IMR-90 (cell line): ENCODE data around the gene EPHB1. TPM values are rescaled to one million over a fixed set of nuclear protein-coding genes. Genes with fewer than 3 reads are reported as not detected.

ENCODE experiments used
- ATAC-seq: fragments of 200-7000 bp; cut with Tn5 transposase; 2 replicates; pipeline ENCODE4 v1.9.1; 2020; ENCODE audit warnings: low read depth, mild to moderate bottlenecking, moderate library complexity
- BruUV-seq: library from RNA; stranded (reverse); fragments of 400-500 nt; replicated peaks from 2 replicates; lab custom pipeline; 2021; lab: Mats Ljungman, UMichigan
- CTCF ChIA-PET: fragments of 300-600 bp; formaldehyde crosslinking; extraction: SDS; loops from one replicate; lab custom pipeline; 2021; ENCODE audit warnings: antibody characterized with exemption; lab: Yijun Ruan, JAX
- POLR2A ChIA-PET: fragments of 300-600 bp; sonication (Branson Sonifier 250); formaldehyde crosslinking; loops from one replicate; lab custom pipeline; 2022; ENCODE audit warnings: antibody characterized with exemption; ENCODE audit not compliant: unreplicated experiment; lab: Charles Lee
- DNase-seq: peaks from one replicate; pipeline ENCODE4 v3.0.0; 2013
- H2AFZ ChIP-seq: replicated peaks from 2 replicates; pipeline ENCODE3; 2013; ENCODE audit warnings: low read length, mild to moderate bottlenecking; ENCODE audit not compliant: poor library complexity
- H2AK5ac ChIP-seq: 2 replicates; pipeline ENCODE4 v1.6.1; 2013; ENCODE audit warnings: low read depth, low read length, inconsistent platforms
- H2AK9ac ChIP-seq: replicated peaks from 2 replicates; pipeline ENCODE3; 2013; ENCODE audit warnings: mild to moderate bottlenecking, low read depth, low read length, moderate library complexity; ENCODE audit not compliant: poor library complexity
- H2BK120ac ChIP-seq: 2 replicates; pipeline ENCODE4 v1.6.1; 2013; ENCODE audit warnings: low read depth, low read length, inconsistent platforms
- H2BK15ac ChIP-seq: 3 replicates; pipeline ENCODE4 v1.6.1; 2013; ENCODE audit warnings: low read depth, low read length, inconsistent platforms
- H2BK20ac ChIP-seq: 2 replicates; pipeline ENCODE4 v1.6.1; 2013; ENCODE audit warnings: low read depth, mild to moderate bottlenecking, inconsistent platforms, low read length, moderate library complexity
- H2BK5ac ChIP-seq: 2 replicates; pipeline ENCODE4 v1.6.1; 2013; ENCODE audit warnings: mild to moderate bottlenecking, low read depth, low read length, inconsistent platforms; ENCODE audit not compliant: poor library complexity, severe bottlenecking
- H3K14ac ChIP-seq: replicated peaks from 2 replicates; pipeline ENCODE4 v1.6.1; 2013; ENCODE audit warnings: low read depth, low read length, inconsistent platforms
- H3K18ac ChIP-seq: 2 replicates; pipeline ENCODE4 v1.6.1; 2013; ENCODE audit warnings: low read depth, low read length, control low read depth
- H3K23ac ChIP-seq: 2 replicates; pipeline ENCODE4 v1.6.1; 2013; ENCODE audit warnings: low read depth, low read length, inconsistent platforms
- H3K27ac ChIP-seq: 2 replicates; pipeline ENCODE4 v1.5.1; 2013; ENCODE audit warnings: mild to moderate bottlenecking, control low read depth, low read length; ENCODE audit not compliant: insufficient read depth
- H3K27me3 ChIP-seq: 2 replicates; pipeline ENCODE4 v1.6.1; 2013; ENCODE audit warnings: low read length; ENCODE audit not compliant: control insufficient read depth, insufficient read depth
- H3K36me3 ChIP-seq: 2 replicates; pipeline ENCODE4 v1.6.1; 2013; ENCODE audit warnings: low read length, mixed read lengths; ENCODE audit not compliant: control insufficient read depth, insufficient read depth
- H3K4ac ChIP-seq: 2 replicates; pipeline ENCODE4 v1.6.1; 2013; ENCODE audit warnings: low read depth, low read length, inconsistent platforms
- H3K4me1 ChIP-seq: 2 replicates; pipeline ENCODE4 v1.6.1; 2013; ENCODE audit warnings: low read length, mixed read lengths; ENCODE audit not compliant: control insufficient read depth, insufficient read depth
- H3K4me2 ChIP-seq: 2 replicates; pipeline ENCODE4 v1.6.1; 2013; ENCODE audit warnings: low read depth, mild to moderate bottlenecking, control low read depth, low read length, moderate library complexity
- H3K4me3 ChIP-seq: 2 replicates; pipeline ENCODE4 v1.5.1; 2013; ENCODE audit warnings: low read depth, mild to moderate bottlenecking, control low read depth, low read length, moderate library complexity; ENCODE audit not compliant: insufficient read depth
- H3K56ac ChIP-seq: 2 replicates; pipeline ENCODE4 v1.6.1; 2013; ENCODE audit warnings: low read length, inconsistent platforms; ENCODE audit not compliant: insufficient read depth; ENCODE audit errors: extremely low read depth
- H3K79me1 ChIP-seq, 2 experiments: 2 replicates each; pipeline ENCODE4 v1.6.1; 2013; ENCODE audit warnings: low read length in 2 of 2, inconsistent platforms in 1 of 2, low read depth in 1 of 2
- H3K9ac ChIP-seq: 2 replicates; pipeline ENCODE4 v1.6.1; 2013; ENCODE audit warnings: low read depth, low read length, control low read depth
- H3K9me1 ChIP-seq: 2 replicates; pipeline ENCODE4 v1.6.1; 2013; ENCODE audit warnings: low read length, inconsistent platforms; ENCODE audit not compliant: insufficient read depth
- H3K9me3 ChIP-seq: 2 replicates; pipeline ENCODE4 v1.6.1; 2013; ENCODE audit warnings: low read length; ENCODE audit not compliant: control insufficient read depth, insufficient read depth
- H4K20me1 ChIP-seq: 2 replicates; pipeline ENCODE4 v1.6.1; 2013; ENCODE audit warnings: low read length, inconsistent platforms; ENCODE audit not compliant: insufficient read depth
- H4K5ac ChIP-seq: 2 replicates; pipeline ENCODE4 v1.6.1; 2013; ENCODE audit warnings: mild to moderate bottlenecking, low read depth, low read length, control low read depth
- H4K8ac ChIP-seq, 2 experiments: 2 replicates each; pipeline ENCODE4 v1.6.1; 2013; ENCODE audit warnings: low read depth in 2 of 2, low read length in 2 of 2, control low read depth in 1 of 2, inconsistent platforms in 1 of 2
- H4K91ac ChIP-seq: 2 replicates; pipeline ENCODE4 v1.6.1; 2013; ENCODE audit warnings: low read depth, low read length, inconsistent platforms; ENCODE audit not compliant: insufficient read depth
- BHLHE40 ChIP-seq: fragments of 150-350 bp; IDR thresholded peaks from 2 replicates; pipeline ENCODE4 v1.6.1; 2016; ENCODE audit warnings: mild to moderate bottlenecking, low read depth, low read length
- CEBPB ChIP-seq: IDR thresholded peaks from 2 replicates; pipeline ENCODE4 v1.6.1; 2012; ENCODE audit warnings: low read depth, low read length, improper control_type of control experiment
- CHD1 ChIP-seq: IDR thresholded peaks from 2 replicates; pipeline ENCODE4 v1.6.1; 2012; ENCODE audit warnings: low read depth, low read length, improper control_type of control experiment
- FOS ChIP-seq: fragments of 150-350 bp; IDR thresholded peaks from 2 replicates; pipeline ENCODE4 v1.6.1; 2016; ENCODE audit warnings: low read depth, low read length
- MAFK ChIP-seq: IDR thresholded peaks from 2 replicates; pipeline ENCODE4 v1.6.1; 2012; ENCODE audit warnings: low read depth, low read length, improper control_type of control experiment
- MAZ ChIP-seq: IDR thresholded peaks from 2 replicates; pipeline ENCODE4 v1.6.1; 2012; ENCODE audit warnings: low read depth, mild to moderate bottlenecking, low read length, improper control_type of control experiment, moderate library complexity, borderline replicate concordance
- MXI1 ChIP-seq: IDR thresholded peaks from 2 replicates; pipeline ENCODE4 v1.6.1; 2012; ENCODE audit warnings: low read depth, mild to moderate bottlenecking, low read length, moderate library complexity, borderline replicate concordance
- NFE2L2 ChIP-seq: fragments of 150-350 bp; IDR thresholded peaks from 2 replicates; pipeline ENCODE4 v1.6.1; 2016; ENCODE audit warnings: low read depth, mild to moderate bottlenecking, low read length
- POLR2A ChIP-seq: IDR thresholded peaks from 2 replicates; pipeline ENCODE4 v1.6.1; 2012; ENCODE audit warnings: mild to moderate bottlenecking, low read depth, low read length
- RAD21 ChIP-seq: IDR thresholded peaks from 2 replicates; pipeline ENCODE4 v1.6.1; 2012; ENCODE audit warnings: low read length, improper control_type of control experiment
- RCOR1 ChIP-seq: IDR thresholded peaks from 2 replicates; pipeline ENCODE4 v1.6.1; 2012; ENCODE audit warnings: mild to moderate bottlenecking, low read length, improper control_type of control experiment; ENCODE audit not compliant: insufficient replicate concordance
- RFX5 ChIP-seq: IDR thresholded peaks from 2 replicates; pipeline ENCODE4 v1.8.0; 2012; ENCODE audit warnings: low read depth, mild to moderate bottlenecking, low read length, moderate library complexity
- SMC3 ChIP-seq: fragments of 150-350 bp; IDR thresholded peaks from 2 replicates; pipeline ENCODE4 v1.6.1; 2016; ENCODE audit warnings: low read depth, mild to moderate bottlenecking, antibody characterized with exemption, low read length, moderate library complexity
- USF2 ChIP-seq: fragments of 150-350 bp; IDR thresholded peaks from 2 replicates; pipeline ENCODE4 v1.6.1; 2017; ENCODE audit warnings: mild to moderate bottlenecking, antibody characterized with exemption, low read length, low read depth
- WGBS, 2 experiments: methylation state at CpG; one replicate each; pipeline versions ENCODE4 v1.1.5 to v1.1.7; 2013; ENCODE audit warnings: missing lambda C conversion rate in 2 of 2; ENCODE audit not compliant: insufficient read length in 1 of 2; ENCODE audit errors: extremely low coverage in 2 of 2; 5-methylcytosine and 5-hydroxymethylcytosine counted together
- dilution Hi-C: fragments of 300-500 bp; cut with HindIII; formaldehyde crosslinking; loops from one replicate; pipeline ENCODE4 v1.14.3; 2018; ENCODE audit warnings: low sequenced_read_pairs; ENCODE audit not compliant: unreplicated experiment
- in situ Hi-C: fragments of 300-500 bp; cut with MboI; formaldehyde crosslinking; loops from 3 replicates; pipeline ENCODE4 v1.14.3; 2019; ENCODE audit warnings: low sequenced_read_pairs, inconsistent platforms, mixed read lengths
- intact Hi-C: fragments of 100-400 bp; cut with micrococcal nuclease; formaldehyde crosslinking; loops from 2 replicates; pipeline ENCODE4 v1.10.0; 2022
- polyA plus RNA-seq, 3 experiments: library from polyadenylated mRNA; depleted of rRNA; stranded (reverse); fragments of >200 nt; gene quantifications; 2 replicates each; pipeline ENCODE4 v1.2.3, GENCODE V29; 2012; ENCODE audit warnings: low replicate concordance in 1 of 3
- total RNA-seq: library from RNA; depleted of rRNA; stranded (reverse); fragments of >200 nt; gene quantifications from 2 replicates; pipeline ENCODE4 v1.2.3, GENCODE V29; 2012
- TF ChIP-seq, protein P1 (sequence below): fragments of 150-350 bp; IDR thresholded peaks from 2 replicates; pipeline ENCODE4 v1.6.1; 2016; ENCODE audit warnings: low read depth, mild to moderate bottlenecking, low read length, moderate library complexity, borderline replicate concordance
- TF ChIP-seq, protein P2 (sequence below): conservative IDR thresholded peaks from 2 replicates; pipeline ENCODE4 v1.5.1; 2012; ENCODE audit warnings: mild to moderate bottlenecking, low read depth, low read length, improper control_type of control experiment

The EPHB1 gene
- total and polyA plus RNA-seq, 2 of the 4 experiments (the other 2 are of a cell fraction), result 0.17 to 0.36 TPM

DNA sequence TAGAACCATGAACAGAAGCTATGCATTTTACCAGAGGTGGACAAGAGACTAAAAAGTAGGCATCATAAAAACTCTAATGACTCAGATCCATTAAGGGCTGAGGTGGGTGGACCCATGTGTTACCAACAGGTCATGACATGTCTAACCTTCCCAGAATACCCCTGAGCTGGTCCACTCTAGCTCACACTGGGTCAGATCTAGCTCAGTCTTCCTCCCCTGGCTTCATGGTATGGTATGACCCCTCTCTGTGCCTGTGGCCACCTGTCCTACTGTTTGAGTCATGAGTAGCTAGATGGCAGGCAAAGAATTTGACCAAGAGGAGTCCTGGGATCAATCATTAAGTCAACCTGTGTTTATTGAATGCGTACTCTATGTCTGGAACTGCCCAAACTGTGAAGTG lies 340.4 kb downstream of the EPHB1 start:
- no peak overlapping the region for H2AK9ac ChIP-seq
- POLR2A ChIA-PET, result no interaction called here
- no TSS peak for BruUV-seq
- no peak overlapping the region for H3K18ac ChIP-seq
- no peak overlapping the region for H3K4me3 ChIP-seq
- H2BK15ac ChIP-seq, result no peak overlapping the region
- H4K20me1 ChIP-seq, result no peaks in the 10 kb centered on the region
- no peak overlapping the region for H2AK5ac ChIP-seq
- H2AFZ ChIP-seq, result no peak overlapping the region
- CTCF ChIA-PET, result interaction anchor here (0.6 kb wide), 1 partner anchor 10 kb away, joined by 3 read pairs; no protein-coding TSS in a partner anchor
- in situ Hi-C loops (no loop called here), dilution Hi-C loops (no loop called here), intact Hi-C loops (no loop called here)
- no peak overlapping the region for H3K9ac ChIP-seq
- H3K23ac ChIP-seq, result no peak overlapping the region
- no peaks in the 10 kb centered on the region for H3K9me1 ChIP-seq
- H3K4me1 ChIP-seq, result no peaks in the 10 kb centered on the region
- no CpG with 5 or more reads among the region's 1 CpG for WGBS, 2 experiments
- no peak overlapping the region for H4K5ac ChIP-seq
- H3K14ac ChIP-seq, result no peak overlapping the region
- no peak overlapping the region for H3K4me2 ChIP-seq
- no peak overlapping the region for H3K4ac ChIP-seq
- no peak overlapping the region for H3K56ac ChIP-seq
- no peak for DNase-seq
- peaks cover 3% of the 10 kb centered on the region; the same call in 1 of the 2 replicates for H3K9me3 ChIP-seq
- no peak for ATAC-seq
- H3K79me1 ChIP-seq, result no peaks in the 10 kb centered on the region
- H4K8ac ChIP-seq, result no peak overlapping the region
- no peak overlapping the region for H2BK120ac ChIP-seq
- no peak overlapping the region for H4K91ac ChIP-seq
- H3K36me3 ChIP-seq, result no peaks in the 10 kb centered on the region
- H2BK5ac ChIP-seq, result no peak overlapping the region
- TF ChIP-seq SMC3 (no peak), BHLHE40 (no peak), CHD1 (no peak), FOS (no peak), RCOR1 (no peak), RFX5 (no peak), USF2 (no peak), POLR2A (no peak), CEBPB (no peak), MAFK (no peak), RAD21 (no peak), MAZ (no peak), NFE2L2 (no peak), MXI1 (no peak)
- TF ChIP-seq, protein P1, sequence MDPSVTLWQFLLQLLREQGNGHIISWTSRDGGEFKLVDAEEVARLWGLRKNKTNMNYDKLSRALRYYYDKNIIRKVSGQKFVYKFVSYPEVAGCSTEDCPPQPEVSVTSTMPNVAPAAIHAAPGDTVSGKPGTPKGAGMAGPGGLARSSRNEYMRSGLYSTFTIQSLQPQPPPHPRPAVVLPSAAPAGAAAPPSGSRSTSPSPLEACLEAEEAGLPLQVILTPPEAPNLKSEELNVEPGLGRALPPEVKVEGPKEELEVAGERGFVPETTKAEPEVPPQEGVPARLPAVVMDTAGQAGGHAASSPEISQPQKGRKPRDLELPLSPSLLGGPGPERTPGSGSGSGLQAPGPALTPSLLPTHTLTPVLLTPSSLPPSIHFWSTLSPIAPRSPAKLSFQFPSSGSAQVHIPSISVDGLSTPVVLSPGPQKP, result no peak
- TF ChIP-seq, protein P2, sequence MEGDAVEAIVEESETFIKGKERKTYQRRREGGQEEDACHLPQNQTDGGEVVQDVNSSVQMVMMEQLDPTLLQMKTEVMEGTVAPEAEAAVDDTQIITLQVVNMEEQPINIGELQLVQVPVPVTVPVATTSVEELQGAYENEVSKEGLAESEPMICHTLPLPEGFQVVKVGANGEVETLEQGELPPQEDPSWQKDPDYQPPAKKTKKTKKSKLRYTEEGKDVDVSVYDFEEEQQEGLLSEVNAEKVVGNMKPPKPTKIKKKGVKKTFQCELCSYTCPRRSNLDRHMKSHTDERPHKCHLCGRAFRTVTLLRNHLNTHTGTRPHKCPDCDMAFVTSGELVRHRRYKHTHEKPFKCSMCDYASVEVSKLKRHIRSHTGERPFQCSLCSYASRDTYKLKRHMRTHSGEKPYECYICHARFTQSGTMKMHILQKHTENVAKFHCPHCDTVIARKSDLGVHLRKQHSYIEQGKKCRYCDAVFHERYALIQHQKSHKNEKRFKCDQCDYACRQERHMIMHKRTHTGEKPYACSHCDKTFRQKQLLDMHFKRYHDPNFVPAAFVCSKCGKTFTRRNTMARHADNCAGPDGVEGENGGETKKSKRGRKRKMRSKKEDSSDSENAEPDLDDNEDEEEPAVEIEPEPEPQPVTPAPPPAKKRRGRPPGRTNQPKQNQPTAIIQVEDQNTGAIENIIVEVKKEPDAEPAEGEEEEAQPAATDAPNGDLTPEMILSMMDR, result no peak
- no peaks in the 10 kb centered on the region for H3K27me3 ChIP-seq
- no peak overlapping the region for H3K27ac ChIP-seq
- H2BK20ac ChIP-seq, result no peak overlapping the region
